ENCODE data around the gene C1orf115. TPM values are rescaled to one million over a fixed set of nuclear protein-coding genes. Genes with fewer than 3 reads are reported as not detected.
"Not testable (repeated sequence)": the region's sequence is repeated elsewhere in the genome, so short reads cannot be mapped to it uniquely, and the experiment has no call there.

Gene C1orf115
- total RNA-seq, 1 experiment from 2014 or later, result 4.2 TPM

GRCh38 chr1:220727519-220727918 is 37.4 kb downstream of the C1orf115 start:
- H3K27me3 ChIP-seq (ENCODE audit: control insufficient read depth, insufficient read depth, low read length), result no peaks in the 10 kb centered on the region; the same call in 1 of the 2 replicates
- H3K36me3 ChIP-seq (replicated peaks; ENCODE audit: control insufficient read depth, insufficient read depth, low read length), result no peaks in the 10 kb centered on the region
- no peak for DNase-seq
- H3K4me3 ChIP-seq (ENCODE audit: insufficient read depth, low read depth, low read length), result no peak overlapping the region

- Histone ChIP-seq H3K4me3 (ENCODE audit: insufficient read depth, low read depth, low read length) (no peak overlapping the region), H3K36me3 (replicated peaks; ENCODE audit: control insufficient read depth, insufficient read depth, low read length) (no peaks in the 10 kb centered on the region), H3K27me3 (ENCODE audit: control insufficient read depth, insufficient read depth, low read length) (no peaks in the 10 kb centered on the region; the same call in 1 of the 2 replicates)
- DNase-seq, result no peak
Observed at GRCh38 chr1:220730486-220730885, 40.3 kb downstream of the C1orf115 start.

GRCh38 chr1:220732137-220732536 is 42.0 kb downstream of the C1orf115 start:
- Histone ChIP-seq H3K4me3 (ENCODE audit: insufficient read depth, low read depth, low read length) (no peak overlapping the region), H3K36me3 (replicated peaks; ENCODE audit: control insufficient read depth, insufficient read depth, low read length) (no peaks in the 10 kb centered on the region), H3K27me3 (ENCODE audit: control insufficient read depth, insufficient read depth, low read length) (no peaks in the 10 kb centered on the region)
- DNase-seq, result no peak

DNA sequence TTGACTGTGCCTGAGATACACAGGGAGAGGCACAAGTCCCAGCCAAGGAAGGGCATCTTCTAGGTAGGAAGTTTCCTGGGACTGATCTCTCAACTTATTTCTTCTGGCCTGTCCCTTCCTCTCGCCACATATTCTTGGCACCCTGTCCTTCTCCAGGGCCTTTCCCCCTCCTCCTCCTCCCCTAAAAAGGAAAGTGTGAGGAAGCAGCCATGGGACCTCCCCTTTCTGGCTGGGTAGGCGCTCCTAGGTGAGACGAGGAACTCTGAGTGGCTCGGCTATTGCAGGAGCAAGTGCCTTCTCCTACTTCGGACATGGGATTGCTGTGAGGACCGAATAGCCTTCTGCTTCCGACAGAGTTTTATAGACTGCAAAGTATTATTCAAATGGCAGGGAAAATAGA is 42.5 kb downstream of the C1orf115 start:
- Histone ChIP-seq H3K27me3 (ENCODE audit: control insufficient read depth, insufficient read depth, low read length) (no peaks in the 10 kb centered on the region), H3K36me3 (replicated peaks; ENCODE audit: control insufficient read depth, insufficient read depth, low read length) (no peaks in the 10 kb centered on the region), H3K4me3 (ENCODE audit: insufficient read depth, low read depth, low read length) (no peak overlapping the region)
- no peak for DNase-seq

GRCh38 chr1:220733086-220733601 is 43.0 kb downstream of the C1orf115 start:
- peak; percentile 87 for DNase-seq
- no peak overlapping the region for H3K4me3 ChIP-seq (ENCODE audit: insufficient read depth, low read depth, low read length)
- no peaks in the 10 kb centered on the region for H3K27me3 ChIP-seq (ENCODE audit: control insufficient read depth, insufficient read depth, low read length)
- H3K36me3 ChIP-seq (replicated peaks; ENCODE audit: control insufficient read depth, insufficient read depth, low read length), result no peaks in the 10 kb centered on the region

- no peaks in the 10 kb centered on the region for H3K36me3 ChIP-seq (replicated peaks; ENCODE audit: control insufficient read depth, insufficient read depth, low read length)
- no peak for DNase-seq
- no peaks in the 10 kb centered on the region for H3K27me3 ChIP-seq (ENCODE audit: control insufficient read depth, insufficient read depth, low read length)
- no peak overlapping the region for H3K4me3 ChIP-seq (ENCODE audit: insufficient read depth, low read depth, low read length)
Observed at GRCh38 chr1:220734571-220735326, 44.6 kb downstream of the C1orf115 start.

GRCh38 chr1:220736283-220736682 is 46.1 kb downstream of the C1orf115 start:
- not testable (repeated sequence) for H3K4me3 ChIP-seq (ENCODE audit: insufficient read depth, low read depth, low read length); H3K36me3 ChIP-seq (replicated peaks; ENCODE audit: control insufficient read depth, insufficient read depth, low read length); DNase-seq; H3K27me3 ChIP-seq (ENCODE audit: control insufficient read depth, insufficient read depth, low read length)

- no peaks in the 10 kb centered on the region for H3K36me3 ChIP-seq (replicated peaks; ENCODE audit: control insufficient read depth, insufficient read depth, low read length)
- DNase-seq, result no peak
Observed at GRCh38 chr1:220741349-220741748, 51.2 kb downstream of the C1orf115 start.

DNA sequence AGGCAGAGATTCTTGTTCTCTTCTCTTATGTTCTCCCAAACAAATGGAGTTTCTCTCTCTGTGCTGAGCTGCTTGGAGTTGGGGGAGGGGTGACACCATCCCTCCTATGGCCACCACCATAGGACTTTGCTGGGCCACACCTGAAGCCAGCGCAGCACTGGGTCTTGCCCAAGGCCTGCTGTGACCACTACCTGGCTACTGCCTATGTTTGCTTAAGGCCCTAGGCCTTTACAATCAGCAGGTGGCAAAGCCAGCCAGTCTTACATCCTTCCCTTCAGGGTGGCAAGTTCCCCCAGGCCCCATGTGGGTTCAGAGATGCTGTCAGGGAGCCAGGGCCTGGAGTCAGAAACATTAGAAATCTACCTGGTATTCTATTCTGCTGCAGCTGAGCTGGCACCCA is 51.7 kb downstream of the C1orf115 start:
- no peak for DNase-seq
- Histone ChIP-seq H3K27me3 (ENCODE audit: control insufficient read depth, insufficient read depth, low read length) (no peaks in the 10 kb centered on the region; the same call in 1 of the 2 replicates), H3K4me3 (ENCODE audit: insufficient read depth, low read depth, low read length) (no peak overlapping the region), H3K36me3 (replicated peaks; ENCODE audit: control insufficient read depth, insufficient read depth, low read length) (no peaks in the 10 kb centered on the region)

More at GRCh38 chr1:220741349-220741748, 51.2 kb downstream of the C1orf115 start:
- H3K4me3 ChIP-seq (ENCODE audit: insufficient read depth, low read depth, low read length), result no peak overlapping the region
- H3K27me3 ChIP-seq (ENCODE audit: control insufficient read depth, insufficient read depth, low read length), result no peaks in the 10 kb centered on the region; the same call in 1 of the 2 replicates

GRCh38 chr1:220742520-220742919 is 52.4 kb downstream of the C1orf115 start:
- Histone ChIP-seq H3K27me3 (ENCODE audit: control insufficient read depth, insufficient read depth, low read length) (no peaks in the 10 kb centered on the region; the same call in 1 of the 2 replicates), H3K4me3 (ENCODE audit: insufficient read depth, low read depth, low read length) (no peak overlapping the region), H3K36me3 (replicated peaks; ENCODE audit: control insufficient read depth, insufficient read depth, low read length) (no peaks in the 10 kb centered on the region)
- no peak for DNase-seq

GRCh38 chr1:220746851-220747250 is 56.7 kb downstream of the C1orf115 start:
- H3K36me3 ChIP-seq (replicated peaks; ENCODE audit: control insufficient read depth, insufficient read depth, low read length), result no peaks in the 10 kb centered on the region
- no peak for DNase-seq
- H3K4me3 ChIP-seq (ENCODE audit: insufficient read depth, low read depth, low read length), result no peak overlapping the region
- H3K27me3 ChIP-seq (ENCODE audit: control insufficient read depth, insufficient read depth, low read length), result peaks cover 9% of the 10 kb centered on the region

- peak; percentile 36 for DNase-seq
- Histone ChIP-seq H3K36me3 (replicated peaks; ENCODE audit: control insufficient read depth, insufficient read depth, low read length) (no peaks in the 10 kb centered on the region), H3K4me3 (ENCODE audit: insufficient read depth, low read depth, low read length) (peak overlapping the region; percentile 79), H3K27me3 (ENCODE audit: control insufficient read depth, insufficient read depth, low read length) (peaks cover 9% of the 10 kb centered on the region)
Observed at GRCh38 chr1:220747437-220748088, 57.4 kb downstream of the C1orf115 start.

DNA sequence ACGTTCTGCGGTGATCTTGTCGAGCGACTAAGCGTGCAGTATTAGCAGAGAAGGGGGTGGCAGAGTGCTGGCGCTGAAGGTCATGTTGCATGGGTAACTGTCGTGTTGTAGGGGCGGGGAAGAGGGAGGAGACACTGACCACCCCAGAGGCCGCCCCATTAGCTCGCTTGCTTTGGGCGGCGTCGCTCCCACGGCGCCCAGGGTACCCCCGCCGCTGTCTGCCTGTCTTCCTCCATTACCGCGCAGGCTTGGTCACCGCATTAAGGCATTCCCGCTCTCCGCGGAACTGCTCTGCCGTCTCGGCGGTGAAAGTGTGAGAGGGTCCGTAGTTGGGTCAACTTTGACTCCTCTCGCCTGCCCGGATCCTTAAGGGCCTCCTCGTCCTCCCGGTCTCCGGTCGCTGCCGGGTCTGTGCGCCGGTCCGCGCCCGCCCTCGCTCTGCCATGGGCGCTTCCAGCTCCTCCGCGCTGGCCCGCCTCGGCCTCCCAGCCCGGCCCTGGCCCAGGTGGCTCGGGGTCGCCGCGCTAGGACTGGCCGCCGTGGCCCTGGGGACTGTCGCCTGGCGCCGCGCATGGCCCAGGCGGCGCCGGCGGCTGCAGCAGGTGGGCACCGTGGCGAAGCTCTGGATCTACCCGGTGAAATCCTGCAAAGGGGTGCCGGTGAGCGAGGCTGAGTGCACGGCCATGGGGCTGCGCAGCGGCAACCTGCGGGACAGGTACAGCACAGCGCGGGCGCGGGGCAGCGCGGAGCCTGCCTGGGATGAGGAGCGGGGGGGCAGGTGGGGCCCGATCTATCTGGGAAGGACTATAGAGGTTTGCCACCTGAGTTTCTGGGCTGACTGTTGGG is 58.1 kb downstream of the C1orf115 start, which contains the start of gene MTARC2:
Gene MTARC2, plus strand, starts transcription at position 234 of the 846 bp plus-strand sequence. Its CDS starts 210 bp downstream, at position 444.
- Histone ChIP-seq H3K27me3 (ENCODE audit: control insufficient read depth, insufficient read depth, low read length) (peaks cover 9% of the 10 kb centered on the region), H3K36me3 (replicated peaks; ENCODE audit: control insufficient read depth, insufficient read depth, low read length) (no peaks in the 10 kb centered on the region), H3K4me3 (ENCODE audit: insufficient read depth, low read depth, low read length) (peak within 1 kb of the TSS; percentile 79)
- peak; percentile 88 for DNase-seq
